HAP-1 (cell line): ENCODE data around the gene DHH.

ENCODE experiments used
- DNase-seq, 2 experiments: peaks; one replicate each; pipeline ENCODE4 v3.0.0-alpha.2; 2016 to 2020; ENCODE audit warnings: low spot score in 2 of 2
- H3K27me3 ChIP-seq: fragments of 250-450 bp; sonication (Bioruptor Pico); 2 replicates; pipeline ENCODE4 v1.5.1; 2020; ENCODE audit warnings: low read depth, mild to moderate bottlenecking, moderate library complexity
- H3K36me3 ChIP-seq: fragments of 250-450 bp; sonication (Bioruptor Pico); replicated peaks from 2 replicates; pipeline ENCODE4 v1.5.1; 2020; ENCODE audit warnings: mild to moderate bottlenecking
- H3K4me1 ChIP-seq: fragments of 250-450 bp; sonication (Bioruptor Pico); 2 replicates; pipeline ENCODE4 v1.5.1; 2020; ENCODE audit warnings: mild to moderate bottlenecking
- H3K4me3 ChIP-seq: fragments of 250-450 bp; sonication (Bioruptor Pico); 2 replicates; pipeline ENCODE4 v1.5.1; 2020; ENCODE audit warnings: mild to moderate bottlenecking, moderate library complexity
- H3K9me3 ChIP-seq: fragments of 250-450 bp; sonication (Bioruptor Pico); 2 replicates; pipeline ENCODE4 v1.5.1; 2020; ENCODE audit warnings: mild to moderate bottlenecking, moderate library complexity
- in situ Hi-C: fragments of 300-500 bp; cut with MboI; formaldehyde crosslinking; loops from 3 replicates; pipeline ENCODE4 v1.14.3; 2020; ENCODE audit warnings: low sequenced_read_pairs, inconsistent platforms, mixed read lengths

Gene DHH

GRCh38 chr12:49041881-49042484 lies 52.6 kb downstream of the DHH start:
- in situ Hi-C loops = no loop called here
- H3K4me3 ChIP-seq = no peak overlapping the region
- H3K27me3 ChIP-seq = no peaks in the 10 kb centered on the region
- H3K4me1 ChIP-seq = no peaks in the 10 kb centered on the region
- peaks cover 98% of the 10 kb centered on the region for H3K36me3 ChIP-seq
- no peak for DNase-seq
- H3K9me3 ChIP-seq = no peaks in the 10 kb centered on the region

- Histone ChIP-seq H3K4me3 (no peak overlapping the region), H3K9me3 (no peaks in the 10 kb centered on the region), H3K27me3 (no peaks in the 10 kb centered on the region), H3K36me3 (peaks cover 96% of the 10 kb centered on the region), H3K4me1 (no peaks in the 10 kb centered on the region)
- no peak for DNase-seq
- in situ Hi-C loops = no loop called here
Observed at GRCh38 chr12:49041036-49041880, 53.3 kb downstream of the DHH start.

- no peaks in the 10 kb centered on the region for H3K27me3 ChIP-seq
- H3K4me1 ChIP-seq = no peaks in the 10 kb centered on the region
- in situ Hi-C loops = no loop called here
Observed at GRCh38 chr12:49040364-49040855, 54.2 kb downstream of the DHH start.

GRCh38 chr12:49039421-49040363 lies 54.9 kb downstream of the DHH start:
- Histone ChIP-seq H3K4me3 (no peak overlapping the region), H3K9me3 (no peaks in the 10 kb centered on the region), H3K36me3 (peaks cover 95% of the 10 kb centered on the region), H3K4me1 (no peaks in the 10 kb centered on the region), H3K27me3 (no peaks in the 10 kb centered on the region)
- no peak for DNase-seq
- in situ Hi-C loops = no loop called here

More at GRCh38 chr12:49040364-49040855, 54.2 kb downstream of the DHH start:
- peaks cover 95% of the 10 kb centered on the region for H3K36me3 ChIP-seq
- H3K4me3 ChIP-seq = no peak overlapping the region
- H3K9me3 ChIP-seq = no peaks in the 10 kb centered on the region
- DNase-seq = no peak

- Histone ChIP-seq H3K27me3 (no peaks in the 10 kb centered on the region), H3K4me3 (no peak overlapping the region), H3K9me3 (no peaks in the 10 kb centered on the region), H3K36me3 (peaks cover 95% of the 10 kb centered on the region), H3K4me1 (no peaks in the 10 kb centered on the region)
- no peak for DNase-seq
- in situ Hi-C loops = no loop called here
Observed at GRCh38 chr12:49038291-49038955, 56.2 kb downstream of the DHH start.

GRCh38 chr12:49037947-49038237 lies 56.7 kb downstream of the DHH start:
- in situ Hi-C loops = no loop called here
- H3K27me3 ChIP-seq = no peaks in the 10 kb centered on the region
- peaks cover 95% of the 10 kb centered on the region for H3K36me3 ChIP-seq

GRCh38 chr12:49037111-49037946 lies 57.3 kb downstream of the DHH start:
- Histone ChIP-seq H3K4me1 (no peaks in the 10 kb centered on the region), H3K9me3 (no peaks in the 10 kb centered on the region), H3K27me3 (no peaks in the 10 kb centered on the region), H3K36me3 (peaks cover 95% of the 10 kb centered on the region), H3K4me3 (no peak overlapping the region)
- in situ Hi-C loops = no loop called here
- peak in 1 of 2 experiments; percentile 6 for DNase-seq

More at GRCh38 chr12:49037947-49038237, 56.7 kb downstream of the DHH start:
- Histone ChIP-seq H3K4me1 (no peaks in the 10 kb centered on the region), H3K4me3 (no peak overlapping the region), H3K9me3 (no peaks in the 10 kb centered on the region)
- DNase-seq = no peak
